SKM-1 treated with dmso at 0.1 percent for 144 hours (cell line): Measurements from ENCODE around the gene KASH5.

Experiments
- DNase-seq: peaks from one replicate; lab custom pipeline; 2025; ENCODE audit not compliant: unreplicated experiment; lab: John Stamatoyannopoulos, UW

Gene KASH5

GRCh38 chr19:49421039-49421877 is 33.2 kb downstream of the KASH5 start:
- DNase-seq = no peak

GRCh38 chr19:49421878-49422202 is 33.8 kb downstream of the KASH5 start:
- DNase-seq = no peak

- no peak for DNase-seq
These were observed 34.5 kb downstream of the KASH5 start for GRCh38 chr19:49422407-49423070.

GRCh38 chr19:49423071-49423984 is 35.3 kb downstream of the KASH5 start, which contains the start of gene PTH2:
Gene PTH2, minus strand, starts transcription at chr19:49423441. Its CDS starts 102 bp downstream, at chr19:49423339.
- no peak for DNase-seq

- DNase-seq = no peak
These were observed 35.9 kb downstream of the KASH5 start for GRCh38 chr19:49423985-49424303.

- DNase-seq = no peak
These were observed 37.1 kb downstream of the KASH5 start, which contains the start of gene GFY for GRCh38 chr19:49425178-49425577. Gene GFY, plus strand, starts transcription at chr19:49425388. Its CDS starts 1,043 bp downstream, at chr19:49426431.

GRCh38 chr19:49425922-49426592 is 38.0 kb downstream of the KASH5 start:
- DNase-seq = no peak

- DNase-seq = no peak
These were observed 39.3 kb downstream of the KASH5 start for GRCh38 chr19:49427339-49427738.

GRCh38 chr19:49427855-49428546 is 40.0 kb downstream of the KASH5 start:
- no peak for DNase-seq

- no peak for DNase-seq
These were observed 40.8 kb downstream of the KASH5 start for GRCh38 chr19:49428547-49429451.

GRCh38 chr19:49430172-49430677 is 42.2 kb downstream of the KASH5 start:
- no peak for DNase-seq

GRCh38 chr19:49430678-49431329 is 42.8 kb downstream of the KASH5 start:
- DNase-seq = no peak

- no peak for DNase-seq
These were observed 43.3 kb downstream of the KASH5 start for GRCh38 chr19:49431330-49431749.

GRCh38 chr19:49432141-49433073 is 44.4 kb downstream of the KASH5 start:
- DNase-seq = no peak

GRCh38 chr19:49433240-49433901 is 45.3 kb downstream of the KASH5 start:
- DNase-seq = no peak

- no peak for DNase-seq
These were observed 47.0 kb downstream of the KASH5 start for GRCh38 chr19:49434907-49435583.
